GM15510 (cell line): ENCODE measurements around the gene CCDC61.

Experiments used
- POLR2A ChIP-seq: IDR thresholded peaks from 3 replicates; pipeline ENCODE4 v1.6.1; 2011; ENCODE audit warnings: borderline replicate concordance; ENCODE audit not compliant: insufficient read length; ENCODE audit errors: extremely low read depth

Gene CCDC61

GRCh38 chr19:46018729-46019251, 23.5 kb downstream of the CCDC61 start:
- no peak for TF ChIP-seq POLR2A

- no peak for TF ChIP-seq POLR2A
These were observed 24.0 kb downstream of the CCDC61 start for GRCh38 chr19:46019270-46019669.

GRCh38 chr19:46020819-46021125, 25.5 kb downstream of the CCDC61 start:
- TF ChIP-seq POLR2A: no peak

GRCh38 chr19:46021531-46022041, 26.3 kb downstream of the CCDC61 start:
- no peak for TF ChIP-seq POLR2A

GRCh38 chr19:46022061-46022430, 26.8 kb downstream of the CCDC61 start:
- TF ChIP-seq POLR2A: no peak

GRCh38 chr19:46022431-46023310, 27.4 kb downstream of the CCDC61 start, which contains the start of gene PGLYRP1:
PGLYRP1 (minus strand) TSS chr19:46023053; CDS start chr19:46023021, 32 bp downstream.
- no peak for TF ChIP-seq POLR2A

- TF ChIP-seq POLR2A: no peak
These were observed 28.1 kb downstream of the CCDC61 start for GRCh38 chr19:46023311-46023779.

- no peak for TF ChIP-seq POLR2A
These were observed 30.6 kb downstream of the CCDC61 start for GRCh38 chr19:46025835-46026234.

- no peak for TF ChIP-seq POLR2A
These were observed 35.7 kb downstream of the CCDC61 start for GRCh38 chr19:46030812-46031550.

- no peak for TF ChIP-seq POLR2A
These were observed 36.7 kb downstream of the CCDC61 start for GRCh38 chr19:46031781-46032596.

GRCh38 chr19:46032597-46033025, 37.3 kb downstream of the CCDC61 start:
- TF ChIP-seq POLR2A: no peak

GRCh38 chr19:46033401-46033800, 38.1 kb downstream of the CCDC61 start:
- no peak for TF ChIP-seq POLR2A

GRCh38 chr19:46035546-46035945, 40.3 kb downstream of the CCDC61 start:
- no peak for TF ChIP-seq POLR2A

- TF ChIP-seq POLR2A: no peak
These were observed 40.9 kb downstream of the CCDC61 start for GRCh38 chr19:46035986-46036743.
